Transverse colon (tissue), 4 donors: ENCODE results near the gene FAIM2.

ENCODE experiments used
- EP300 ChIP-seq: sonication (generic); formaldehyde crosslinking; IDR thresholded peaks from one replicate; pipeline ENCODE4 v1.6.1; 2017; ENCODE audit warnings: antibody characterized with exemption, low read depth
- POLR2A ChIP-seq: fragments of 450-650 bp; IDR thresholded peaks from one replicate; pipeline ENCODE4 v1.6.1; 2016; ENCODE audit warnings: antibody characterized with exemption, mild to moderate bottlenecking, moderate library complexity
- POLR2AphosphoS5 ChIP-seq, 3 donors: sonication (generic); formaldehyde crosslinking; IDR thresholded peaks; one replicate each; pipeline ENCODE4 v1.6.1; 2016; ENCODE audit warnings: antibody characterized with exemption in 3 of 3
- TF ChIP-seq, protein P1 (sequence below), 5 experiments: fragments of 200-600 bp in 3 of 5; fragments of 450-650 bp in 2 of 5; sonication (generic) in 3 of 5; IDR thresholded peaks; 1 replicate in 2 of 5; 2 replicates in 3 of 5; pipeline ENCODE4 v1.5.1; 2016 to 2017; ENCODE audit warnings: antibody characterized with exemption in 5 of 5, inconsistent platforms in 3 of 5, mild to moderate bottlenecking in 2 of 5, moderate library complexity in 1 of 5

DNA sequence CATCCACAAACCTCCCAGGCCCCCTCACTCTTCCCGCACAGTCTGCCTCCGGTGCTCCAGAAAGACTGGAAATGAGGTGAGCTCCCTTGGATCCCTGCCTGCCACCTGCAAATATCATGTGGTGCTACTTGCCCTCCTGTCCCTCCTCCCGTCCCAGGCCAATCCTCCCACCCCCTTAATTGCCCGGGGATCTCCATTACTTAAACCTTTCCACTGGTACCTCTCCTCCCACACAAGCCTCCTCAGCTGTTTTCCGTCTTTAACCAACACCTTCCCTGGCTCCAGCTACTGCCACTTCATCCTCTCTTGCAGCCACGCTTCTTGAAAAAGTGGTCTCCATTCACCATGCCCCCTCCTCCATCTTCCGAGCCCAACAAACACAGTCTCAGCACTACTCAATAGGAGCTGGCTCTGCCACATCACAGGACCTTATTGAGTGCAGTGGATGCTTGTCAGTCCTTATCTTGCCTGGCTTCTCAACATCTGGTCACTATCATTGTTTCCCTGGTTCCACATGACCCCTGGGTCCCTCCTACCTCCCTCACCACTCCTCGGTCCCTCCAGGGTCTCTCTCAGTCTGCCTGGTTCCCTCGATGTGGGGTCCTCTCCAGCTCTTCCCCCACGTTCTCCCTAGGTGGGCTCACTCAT, 11.5 kb downstream of the FAIM2 start:
- TF ChIP-seq, protein P1, sequence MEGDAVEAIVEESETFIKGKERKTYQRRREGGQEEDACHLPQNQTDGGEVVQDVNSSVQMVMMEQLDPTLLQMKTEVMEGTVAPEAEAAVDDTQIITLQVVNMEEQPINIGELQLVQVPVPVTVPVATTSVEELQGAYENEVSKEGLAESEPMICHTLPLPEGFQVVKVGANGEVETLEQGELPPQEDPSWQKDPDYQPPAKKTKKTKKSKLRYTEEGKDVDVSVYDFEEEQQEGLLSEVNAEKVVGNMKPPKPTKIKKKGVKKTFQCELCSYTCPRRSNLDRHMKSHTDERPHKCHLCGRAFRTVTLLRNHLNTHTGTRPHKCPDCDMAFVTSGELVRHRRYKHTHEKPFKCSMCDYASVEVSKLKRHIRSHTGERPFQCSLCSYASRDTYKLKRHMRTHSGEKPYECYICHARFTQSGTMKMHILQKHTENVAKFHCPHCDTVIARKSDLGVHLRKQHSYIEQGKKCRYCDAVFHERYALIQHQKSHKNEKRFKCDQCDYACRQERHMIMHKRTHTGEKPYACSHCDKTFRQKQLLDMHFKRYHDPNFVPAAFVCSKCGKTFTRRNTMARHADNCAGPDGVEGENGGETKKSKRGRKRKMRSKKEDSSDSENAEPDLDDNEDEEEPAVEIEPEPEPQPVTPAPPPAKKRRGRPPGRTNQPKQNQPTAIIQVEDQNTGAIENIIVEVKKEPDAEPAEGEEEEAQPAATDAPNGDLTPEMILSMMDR (IDR thresholded peaks at IDR 0.05): no peak
- TF ChIP-seq POLR2A (no peak), POLR2AphosphoS5 (IDR thresholded peaks at IDR 0.05) (no peak), EP300 (no peak)
